Subcutaneous abdominal adipose tissue (tissue), 5 donors: ENCODE results near the gene ZEB2.

ENCODE experiments used
- H3K27ac ChIP-seq: one replicate; pipeline ENCODE4 v1.7.0; 2013; ENCODE audit warnings: low read depth, mild to moderate bottlenecking, inconsistent platforms, low read length, moderate library complexity
- H3K27me3 ChIP-seq, 5 donors: one replicate each; pipeline ENCODE4 v1.7.0; 2013; ENCODE audit warnings: low read length in 5 of 5, inconsistent platforms in 1 of 5; ENCODE audit not compliant: control insufficient read depth in 5 of 5, insufficient read depth in 4 of 5
- H3K36me3 ChIP-seq, 5 donors: one replicate each; pipeline ENCODE4 v1.7.0; 2013; ENCODE audit warnings: low read length in 5 of 5; ENCODE audit not compliant: control insufficient read depth in 5 of 5, insufficient read depth in 5 of 5
- H3K4me1 ChIP-seq, 5 donors: one replicate each; pipeline ENCODE4 v1.7.0; 2013; ENCODE audit warnings: low read length in 5 of 5, mild to moderate bottlenecking in 3 of 5, moderate library complexity in 1 of 5; ENCODE audit not compliant: control insufficient read depth in 5 of 5, insufficient read depth in 5 of 5
- H3K4me3 ChIP-seq, 5 donors: one replicate each; pipeline ENCODE4 v1.7.0; 2013; ENCODE audit warnings: low read length in 5 of 5, low read depth in 1 of 5
- H3K9ac ChIP-seq, 5 donors: one replicate each; pipeline ENCODE4 v1.7.0; 2013; ENCODE audit warnings: low read length in 5 of 5, mild to moderate bottlenecking in 4 of 5, moderate library complexity in 3 of 5
- H3K9me3 ChIP-seq, 5 donors: one replicate each; pipeline ENCODE4 v1.7.0; 2013; ENCODE audit warnings: low read length in 5 of 5; ENCODE audit not compliant: control insufficient read depth in 5 of 5
- donor health status: healthy.
- donor health status: healthy.
- donor health status: healthy.
- donor health status: healthy.
- donor health status: healthy.

ZEB2 gene

DNA sequence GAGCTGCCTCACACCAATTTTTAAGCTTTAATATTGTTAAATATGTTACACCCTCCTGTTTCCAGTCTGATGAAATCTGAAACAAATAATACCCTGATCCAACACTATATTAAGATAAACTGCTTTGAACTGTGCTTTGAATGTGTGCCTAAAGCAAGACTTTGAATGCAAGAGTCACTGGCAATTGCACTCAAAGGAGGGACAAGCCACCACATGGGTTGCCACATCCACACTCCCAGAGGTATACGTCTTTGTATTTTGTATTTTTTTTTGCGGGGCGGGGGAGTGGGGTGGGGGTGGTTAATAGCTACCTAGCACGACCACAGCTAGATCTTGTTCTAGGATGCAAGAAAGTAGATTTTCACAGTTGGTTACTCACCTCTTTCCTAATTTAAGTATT lies 1.8 kb upstream of the ZEB2 start:
- peak overlapping the region in 4 of 5 donors; percentile 26 to 93 (median 74) for H3K4me3 ChIP-seq
- peak overlapping the region in 4 of 5 donors; percentile 8 to 35 (median 24) for H3K9ac ChIP-seq
- H3K27me3 ChIP-seq: no peaks in the 10 kb centered on the region
- no peaks in the 10 kb centered on the region for H3K9me3 ChIP-seq
- peaks cover 4 to 59% (median 38%) of the 10 kb centered on the region in 5 donors for H3K4me1 ChIP-seq
- H3K27ac ChIP-seq: peak overlapping the region; percentile 76
- no peaks in the 10 kb centered on the region for H3K36me3 ChIP-seq

- Histone ChIP-seq H3K27ac (peak overlapping the region; percentile 76), H3K9me3 (no peaks in the 10 kb centered on the region), H3K9ac (peak overlapping the region in 4 of 5 donors; percentile 26 to 63 (median 38)), H3K4me1 (peaks cover 4 to 59% (median 35%) of the 10 kb centered on the region in 5 donors), H3K27me3 (no peaks in the 10 kb centered on the region), H3K36me3 (no peaks in the 10 kb centered on the region), H3K4me3 (peak overlapping the region; percentile 34 to 93 (median 57))
Measured at GRCh38 chr2:144520756-144521487, 1.0 kb upstream of the ZEB2 start.

DNA sequence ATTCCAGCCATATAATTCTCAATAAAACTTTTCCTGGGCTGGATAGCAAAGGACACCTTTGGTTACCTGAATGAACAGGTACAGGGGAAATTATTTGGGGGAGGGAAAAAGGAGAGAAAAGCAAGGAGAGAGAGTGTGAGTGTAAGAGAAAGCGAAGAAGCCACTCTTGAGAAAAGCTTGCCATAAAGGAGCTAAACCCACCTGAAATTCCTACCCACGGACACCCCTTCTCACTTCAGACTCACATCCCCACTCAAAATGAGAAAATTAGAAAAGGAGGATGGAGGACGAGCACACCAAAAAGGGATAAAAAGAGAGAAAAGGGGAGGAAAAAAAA lies 354 bp downstream of the ZEB2 start:
- H3K9me3 ChIP-seq: no peaks in the 10 kb centered on the region
- peaks cover 4 to 55% (median 39%) of the 10 kb centered on the region in 5 donors for H3K4me1 ChIP-seq
- peak overlapping the region; percentile 74 to 98 (median 96) for H3K9ac ChIP-seq
- H3K27me3 ChIP-seq: no peaks in the 10 kb centered on the region
- peak overlapping the region; percentile 78 to 93 (median 92) for H3K4me3 ChIP-seq
- H3K36me3 ChIP-seq: peaks cover 0 to 3% (median 0%) of the 10 kb centered on the region in 5 donors
- H3K27ac ChIP-seq: peak overlapping the region; percentile 98

DNA sequence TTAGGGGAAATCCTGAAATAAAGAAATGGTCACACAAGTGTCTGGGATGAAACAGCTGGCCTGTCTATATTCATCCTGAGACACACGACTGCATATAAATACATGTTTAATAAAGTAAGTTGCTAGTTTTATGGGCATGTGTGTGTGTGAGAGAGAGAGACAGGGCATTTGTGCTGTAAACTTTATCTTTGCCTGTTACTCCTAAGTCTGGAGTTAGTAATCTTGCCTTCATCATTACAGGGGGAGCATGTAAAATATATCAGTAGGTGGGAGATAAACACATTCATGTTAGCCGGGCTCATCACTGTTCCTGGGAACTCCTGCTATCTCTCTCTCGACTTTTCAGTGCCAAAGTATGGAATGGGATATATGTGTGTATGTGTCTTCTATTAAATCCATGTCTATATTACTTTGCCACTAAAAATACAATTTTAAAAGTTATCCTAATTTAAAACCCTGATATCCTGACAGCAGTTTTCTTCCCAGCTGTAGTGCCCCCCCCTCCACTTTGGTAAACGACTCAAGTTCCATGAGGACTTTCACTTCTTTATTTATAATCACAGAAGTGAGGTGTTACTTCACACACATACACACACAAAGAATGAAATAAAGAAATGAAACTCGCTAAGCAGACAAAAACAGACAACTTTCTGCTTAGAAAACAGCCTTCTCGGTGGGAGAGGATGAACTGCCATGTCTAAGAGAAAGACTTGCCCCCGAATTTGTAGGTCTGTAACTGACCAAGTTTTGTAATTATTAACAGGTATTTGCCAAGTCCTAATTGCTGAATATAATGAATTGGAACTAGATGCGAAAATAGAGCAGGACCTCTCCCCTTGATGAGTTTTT lies 947 bp downstream of the ZEB2 start:
- Histone ChIP-seq H3K9me3 (no peaks in the 10 kb centered on the region), H3K36me3 (peaks cover 0 to 4% (median 0%) of the 10 kb centered on the region in 5 donors), H3K4me3 (peak overlapping the region; percentile 78 to 93 (median 92)), H3K4me1 (peaks cover 4 to 60% (median 41%) of the 10 kb centered on the region in 5 donors), H3K9ac (peak overlapping the region; percentile 74 to 98 (median 96)), H3K27ac (peak overlapping the region; percentile 98), H3K27me3 (no peaks in the 10 kb centered on the region)

GRCh38 chr2:144517866-144518747 lies 1.8 kb downstream of the ZEB2 start:
- Histone ChIP-seq H3K27ac (peak overlapping the region; percentile 98), H3K36me3 (peaks cover 0 to 4% (median 0%) of the 10 kb centered on the region in 5 donors), H3K9me3 (no peaks in the 10 kb centered on the region), H3K4me3 (peak overlapping the region; percentile 78 to 93 (median 92)), H3K4me1 (peaks cover 6 to 61% (median 38%) of the 10 kb centered on the region in 5 donors), H3K9ac (peak overlapping the region; percentile 74 to 98 (median 96)), H3K27me3 (no peaks in the 10 kb centered on the region)

DNA sequence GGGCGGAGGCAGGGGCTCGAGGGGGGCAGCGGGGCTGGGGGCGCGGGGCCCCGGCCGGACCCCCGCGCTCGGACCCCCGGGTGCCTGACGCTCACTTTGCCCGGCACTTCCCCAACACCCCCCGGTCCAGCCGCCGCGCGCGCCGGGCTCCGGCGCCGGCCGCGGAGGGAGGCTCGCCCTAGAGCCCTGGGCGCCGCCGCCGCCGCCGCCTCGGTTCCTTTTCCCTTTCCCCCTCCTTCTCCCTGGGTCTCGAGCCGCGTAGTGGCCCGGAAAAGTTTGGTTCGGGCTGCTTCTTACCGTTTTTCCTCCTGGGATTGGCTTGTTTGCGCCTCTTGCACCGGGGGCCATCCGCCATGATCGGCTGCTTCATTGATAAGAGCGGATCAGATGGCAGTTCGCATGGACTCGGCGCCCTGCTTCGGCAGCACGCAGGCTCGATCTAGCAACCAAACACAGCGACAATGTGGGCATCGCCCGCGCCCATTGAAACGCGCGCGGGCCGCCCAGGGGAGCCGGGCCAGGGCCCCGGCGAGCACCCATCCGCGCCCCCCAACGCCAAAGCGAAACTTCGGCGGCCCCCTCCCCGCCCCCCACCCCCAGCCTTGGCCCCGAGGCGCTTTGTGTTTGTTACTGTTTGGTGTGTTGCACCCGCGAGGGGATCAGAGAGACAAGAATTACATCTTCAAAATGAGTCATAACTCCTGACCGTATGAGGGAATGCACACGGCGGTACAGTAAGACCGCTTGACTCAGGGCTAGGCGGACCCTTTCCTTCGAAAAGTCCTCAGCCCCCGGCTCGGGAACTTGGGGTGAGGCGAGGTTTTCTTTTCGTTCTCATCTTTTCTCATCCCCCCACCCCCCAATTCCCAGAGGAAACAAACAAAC lies 2.7 kb downstream of the ZEB2 start:
- H3K36me3 ChIP-seq: peaks cover 0 to 4% (median 0%) of the 10 kb centered on the region in 5 donors
- H3K27me3 ChIP-seq: no peaks in the 10 kb centered on the region
- H3K9ac ChIP-seq: peak overlapping the region; percentile 89 to 98 (median 97)
- H3K4me1 ChIP-seq: peaks cover 4 to 61% (median 38%) of the 10 kb centered on the region in 5 donors
- no peaks in the 10 kb centered on the region for H3K9me3 ChIP-seq
- peak overlapping the region; percentile 78 to 93 (median 92) for H3K4me3 ChIP-seq
- peak overlapping the region; percentile 98 for H3K27ac ChIP-seq

- Histone ChIP-seq H3K4me1 (peaks cover 9 to 65% (median 38%) of the 10 kb centered on the region in 5 donors), H3K27me3 (no peaks in the 10 kb centered on the region), H3K9me3 (no peaks in the 10 kb centered on the region), H3K27ac (peak overlapping the region; percentile 98), H3K4me3 (peak overlapping the region; percentile 78 to 93 (median 92)), H3K36me3 (peaks cover 0 to 4% (median 0%) of the 10 kb centered on the region in 5 donors), H3K9ac (peak overlapping the region; percentile 51 to 97 (median 95))
Measured at GRCh38 chr2:144516411-144516980, 3.4 kb downstream of the ZEB2 start.

DNA sequence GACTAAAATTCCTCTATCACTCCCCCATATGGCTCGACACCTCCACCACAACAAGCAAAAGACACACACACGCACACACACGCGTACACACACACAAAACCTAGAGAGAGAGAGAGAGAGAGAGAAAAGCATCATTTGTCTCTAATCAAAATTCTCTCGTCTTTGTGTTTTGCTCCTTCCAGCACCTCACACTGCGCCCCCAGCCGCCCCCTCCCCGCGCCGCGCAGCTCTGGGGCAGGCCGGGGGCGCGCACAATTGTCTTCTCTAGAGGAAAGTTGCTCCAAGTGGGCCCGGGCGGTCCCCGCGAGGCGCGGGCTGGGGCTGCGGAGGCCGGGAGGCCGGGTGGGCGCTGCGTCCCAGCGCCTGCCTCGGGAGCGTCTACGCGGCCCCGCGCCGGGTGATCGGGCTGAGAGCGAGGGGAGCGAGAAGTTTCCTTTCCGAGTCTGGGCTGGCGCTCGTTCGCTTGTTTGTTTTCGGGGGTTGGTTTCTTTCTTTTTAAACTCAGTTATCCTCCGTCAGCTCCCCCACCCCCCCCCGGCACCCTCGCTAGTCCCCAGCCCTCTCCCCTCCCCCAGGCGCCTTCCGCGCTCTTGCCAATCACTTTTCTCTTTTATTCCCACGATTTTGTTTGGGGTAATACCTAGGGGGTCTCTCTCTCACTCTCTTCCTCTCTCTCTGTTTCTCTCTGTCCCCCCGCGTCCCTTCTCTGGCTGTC lies 4.1 kb downstream of the ZEB2 start:
- peaks cover 9 to 67% (median 38%) of the 10 kb centered on the region in 5 donors for H3K4me1 ChIP-seq
- peak overlapping the region; percentile 51 to 97 (median 95) for H3K9ac ChIP-seq
- H3K4me3 ChIP-seq: peak overlapping the region; percentile 78 to 94 (median 92)
- H3K27me3 ChIP-seq: no peaks in the 10 kb centered on the region
- peak overlapping the region; percentile 98 for H3K27ac ChIP-seq
- H3K9me3 ChIP-seq: no peaks in the 10 kb centered on the region
- peaks cover 0 to 4% (median 0%) of the 10 kb centered on the region in 5 donors for H3K36me3 ChIP-seq
